Thyroid gland (tissue), 4 donors: Measurements from ENCODE around the gene KHDC1L. TPM values are rescaled to one million over a fixed set of nuclear protein-coding genes. Genes with fewer than 3 reads are reported as not detected.

Experiments used
- DNase-seq, 2 donors: peaks; one replicate each; pipeline ENCODE4 v3.0.0-alpha.2; 2019
- H3K27ac ChIP-seq, 3 donors: fragments of 200-600 bp; sonication (generic); 1 replicate in 2 of 3; 2 replicates in 1 of 3; pipeline ENCODE4 v1.5.1; 2016 to 2019; ENCODE audit warnings: mild to moderate bottlenecking in 1 of 3, moderate library complexity in 1 of 3
- H3K27me3 ChIP-seq: fragments of 200-600 bp; sonication (generic); one replicate; pipeline ENCODE4 v1.5.1; 2019
- H3K36me3 ChIP-seq, 2 donors: fragments of 200-600 bp; sonication (generic); one replicate each; pipeline ENCODE4 v1.5.1; 2016 to 2019
- H3K4me1 ChIP-seq, 2 donors: fragments of 200-600 bp; sonication (generic); one replicate each; pipeline ENCODE4 v1.5.1; 2017 to 2019
- H3K4me3 ChIP-seq, 3 donors: fragments of 200-600 bp; sonication (generic); replicated peaks in 1 of 3; 1 replicate in 2 of 3; 2 replicates in 1 of 3; pipeline ENCODE4 v1.5.1; 2016; ENCODE audit warnings: mild to moderate bottlenecking in 1 of 3
- H3K9me3 ChIP-seq: fragments of 200-600 bp; sonication (generic); one replicate; pipeline ENCODE4 v1.5.1; 2017
- CTCF ChIP-seq, 6 experiments: fragments of 200-600 bp in 3 of 6; fragments of 450-650 bp in 3 of 6; sonication (generic) in 3 of 6; IDR thresholded peaks; one replicate each; pipeline ENCODE4 v1.5.1; 2016 to 2019; ENCODE audit warnings: antibody characterized with exemption in 6 of 6, mild to moderate bottlenecking in 2 of 6, inconsistent platforms in 1 of 6, moderate library complexity in 1 of 6
- POLR2A ChIP-seq, 2 donors: fragments of 450-650 bp; IDR thresholded peaks; one replicate each; pipeline ENCODE4 v1.6.1; 2017; ENCODE audit warnings: antibody characterized with exemption in 2 of 2, mild to moderate bottlenecking in 2 of 2, moderate library complexity in 1 of 2
- WGBS, 2 donors: methylation state at CpG; one replicate each; pipeline ENCODE4 v1.1.5; 2017; 5-methylcytosine and 5-hydroxymethylcytosine counted together
- intact Hi-C: fragments of 100-400 bp; cut with DNase I; formaldehyde crosslinking; loops from one replicate; pipeline ENCODE4 v1.15.1; 2023
- total RNA-seq, 4 donors: library from RNA; depleted of rRNA; stranded (reverse); fragments of >200 nt; gene quantifications; one replicate each; pipeline ENCODE4 v1.2.3, GENCODE V29; 2016

KHDC1L gene
- total RNA-seq, 4 donors from 2014 or later = not detected

GRCh38 chr6:73177221-73177944 is 47.9 kb downstream of the KHDC1L start:
- Histone ChIP-seq H3K27me3 (no peaks in the 10 kb centered on the region), H3K4me3 (no peak overlapping the region), H3K27ac (no peak overlapping the region), H3K4me1 (peaks cover 5 to 7% of the 10 kb centered on the region in 2 donors), H3K36me3 (no peaks in the 10 kb centered on the region), H3K9me3 (no peaks in the 10 kb centered on the region)
- no peak for DNase-seq
- TF ChIP-seq POLR2A (IDR thresholded peaks at IDR 0.05) = no peak
- WGBS, 2 donors = 81 to 82% methylated on average over 5 of the region's 5 CpGs
- intact Hi-C loops = loop anchor here (10.0 kb wide), 1 partner anchor 763 kb away; no protein-coding TSS in a partner anchor

- H3K27me3 ChIP-seq = no peaks in the 10 kb centered on the region
- no peaks in the 10 kb centered on the region for H3K36me3 ChIP-seq
- H3K27ac ChIP-seq = no peak overlapping the region
- no peak for DNase-seq
- peaks cover 5 to 7% of the 10 kb centered on the region in 2 donors for H3K4me1 ChIP-seq
- no peaks in the 10 kb centered on the region for H3K9me3 ChIP-seq
- intact Hi-C loops = loop anchor here (10.0 kb wide), 1 partner anchor 761 kb away; no protein-coding TSS in a partner anchor
- 86 to 93% methylated on average over 6 of the region's 6 CpGs for WGBS, 2 donors
- no peak overlapping the region for H3K4me3 ChIP-seq
- TF ChIP-seq POLR2A (IDR thresholded peaks at IDR 0.05) (no peak), CTCF (IDR thresholded peaks at IDR 0.05) (no peak)
Measured at GRCh38 chr6:73176057-73176456, 49.2 kb downstream of the KHDC1L start.

GRCh38 chr6:73174646-73175045 is 50.6 kb downstream of the KHDC1L start:
- H3K9me3 ChIP-seq = no peaks in the 10 kb centered on the region
- intact Hi-C loops = loop anchor here (10.0 kb wide), 1 partner anchor 760 kb away; no protein-coding TSS in a partner anchor
- no peak overlapping the region for H3K27ac ChIP-seq
- H3K36me3 ChIP-seq = no peaks in the 10 kb centered on the region
- DNase-seq = no peak
- WGBS, 2 donors = 94 to 95% methylated on average over 4 of the region's 4 CpGs
- TF ChIP-seq CTCF (IDR thresholded peaks at IDR 0.05) (no peak), POLR2A (IDR thresholded peaks at IDR 0.05) (no peak)
- no peaks in the 10 kb centered on the region for H3K4me1 ChIP-seq
- no peaks in the 10 kb centered on the region for H3K27me3 ChIP-seq
- H3K4me3 ChIP-seq = no peak overlapping the region

Other genes with a start within 250 kb of the KHDC1L start
- gene KHDC1, start 37.7 kb upstream of the KHDC1L start, total RNA-seq = 1 to 10 TPM; 2.1 to 8.4 (median 4.1) TPM
- not detected for gene DPPA5, start 128.8 kb upstream of the KHDC1L start, total RNA-seq
- not detected for gene KHDC3L, start 137.2 kb upstream of the KHDC1L start, total RNA-seq
- gene OOEP, start 144.4 kb upstream of the KHDC1L start, total RNA-seq = not detected
- 1 to 10 TPM; 1.5 to 6.0 (median 4.0) TPM for gene DDX43, start 169.3 kb upstream of the KHDC1L start, total RNA-seq
- 1 to 10 TPM; 2.5 to 6.2 (median 4.4) TPM for gene CGAS, start 226.8 kb upstream of the KHDC1L start, total RNA-seq
- 10 to 100 TPM; 29.4 to 46.4 (median 30.6) TPM for gene MTO1, start 236.2 kb upstream of the KHDC1L start, total RNA-seq